IMR-90 (cell line): ENCODE measurements around the gene PPM1G. TPM values are rescaled to one million over a fixed set of nuclear protein-coding genes. Genes with fewer than 3 reads are reported as not detected.

Experiments
- ATAC-seq: fragments of 200-7000 bp; cut with Tn5 transposase; 2 replicates; pipeline ENCODE4 v1.9.1; 2020; ENCODE audit warnings: low read depth, mild to moderate bottlenecking, moderate library complexity
- BruUV-seq: library from RNA; stranded (reverse); fragments of 400-500 nt; replicated peaks from 2 replicates; lab custom pipeline; 2021; lab: Mats Ljungman, UMichigan
- CTCF ChIA-PET: fragments of 300-600 bp; formaldehyde crosslinking; extraction: SDS; loops from one replicate; lab custom pipeline; 2021; ENCODE audit warnings: antibody characterized with exemption; lab: Yijun Ruan, JAX
- POLR2A ChIA-PET: fragments of 300-600 bp; sonication (Branson Sonifier 250); formaldehyde crosslinking; loops from one replicate; lab custom pipeline; 2022; ENCODE audit warnings: antibody characterized with exemption; ENCODE audit not compliant: unreplicated experiment; lab: Charles Lee
- DNase-seq: peaks from one replicate; pipeline ENCODE4 v3.0.0; 2013
- H2AFZ ChIP-seq: replicated peaks from 2 replicates; pipeline ENCODE3; 2013; ENCODE audit warnings: low read length, mild to moderate bottlenecking; ENCODE audit not compliant: poor library complexity
- H2AK5ac ChIP-seq: 2 replicates; pipeline ENCODE4 v1.6.1; 2013; ENCODE audit warnings: low read depth, low read length, inconsistent platforms
- H2AK9ac ChIP-seq: replicated peaks from 2 replicates; pipeline ENCODE3; 2013; ENCODE audit warnings: mild to moderate bottlenecking, low read depth, low read length, moderate library complexity; ENCODE audit not compliant: poor library complexity
- H2BK120ac ChIP-seq: 2 replicates; pipeline ENCODE4 v1.6.1; 2013; ENCODE audit warnings: low read depth, low read length, inconsistent platforms
- H2BK15ac ChIP-seq: 3 replicates; pipeline ENCODE4 v1.6.1; 2013; ENCODE audit warnings: low read depth, low read length, inconsistent platforms
- H2BK20ac ChIP-seq: 2 replicates; pipeline ENCODE4 v1.6.1; 2013; ENCODE audit warnings: low read depth, mild to moderate bottlenecking, inconsistent platforms, low read length, moderate library complexity
- H2BK5ac ChIP-seq: 2 replicates; pipeline ENCODE4 v1.6.1; 2013; ENCODE audit warnings: mild to moderate bottlenecking, low read depth, low read length, inconsistent platforms; ENCODE audit not compliant: poor library complexity, severe bottlenecking
- H3K14ac ChIP-seq: replicated peaks from 2 replicates; pipeline ENCODE4 v1.6.1; 2013; ENCODE audit warnings: low read depth, low read length, inconsistent platforms
- H3K18ac ChIP-seq: 2 replicates; pipeline ENCODE4 v1.6.1; 2013; ENCODE audit warnings: low read depth, low read length, control low read depth
- H3K23ac ChIP-seq: 2 replicates; pipeline ENCODE4 v1.6.1; 2013; ENCODE audit warnings: low read depth, low read length, inconsistent platforms
- H3K27ac ChIP-seq: 2 replicates; pipeline ENCODE4 v1.5.1; 2013; ENCODE audit warnings: mild to moderate bottlenecking, control low read depth, low read length; ENCODE audit not compliant: insufficient read depth
- H3K27me3 ChIP-seq: 2 replicates; pipeline ENCODE4 v1.6.1; 2013; ENCODE audit warnings: low read length; ENCODE audit not compliant: control insufficient read depth, insufficient read depth
- H3K36me3 ChIP-seq: 2 replicates; pipeline ENCODE4 v1.6.1; 2013; ENCODE audit warnings: low read length, mixed read lengths; ENCODE audit not compliant: control insufficient read depth, insufficient read depth
- H3K4ac ChIP-seq: 2 replicates; pipeline ENCODE4 v1.6.1; 2013; ENCODE audit warnings: low read depth, low read length, inconsistent platforms
- H3K4me1 ChIP-seq: 2 replicates; pipeline ENCODE4 v1.6.1; 2013; ENCODE audit warnings: low read length, mixed read lengths; ENCODE audit not compliant: control insufficient read depth, insufficient read depth
- H3K4me2 ChIP-seq: 2 replicates; pipeline ENCODE4 v1.6.1; 2013; ENCODE audit warnings: low read depth, mild to moderate bottlenecking, control low read depth, low read length, moderate library complexity
- H3K4me3 ChIP-seq: 2 replicates; pipeline ENCODE4 v1.5.1; 2013; ENCODE audit warnings: low read depth, mild to moderate bottlenecking, control low read depth, low read length, moderate library complexity; ENCODE audit not compliant: insufficient read depth
- H3K56ac ChIP-seq: 2 replicates; pipeline ENCODE4 v1.6.1; 2013; ENCODE audit warnings: low read length, inconsistent platforms; ENCODE audit not compliant: insufficient read depth; ENCODE audit errors: extremely low read depth
- H3K79me1 ChIP-seq, 2 experiments: 2 replicates each; pipeline ENCODE4 v1.6.1; 2013; ENCODE audit warnings: low read length in 2 of 2, inconsistent platforms in 1 of 2, low read depth in 1 of 2
- H3K9ac ChIP-seq: 2 replicates; pipeline ENCODE4 v1.6.1; 2013; ENCODE audit warnings: low read depth, low read length, control low read depth
- H3K9me1 ChIP-seq: 2 replicates; pipeline ENCODE4 v1.6.1; 2013; ENCODE audit warnings: low read length, inconsistent platforms; ENCODE audit not compliant: insufficient read depth
- H3K9me3 ChIP-seq: 2 replicates; pipeline ENCODE4 v1.6.1; 2013; ENCODE audit warnings: low read length; ENCODE audit not compliant: control insufficient read depth, insufficient read depth
- H4K20me1 ChIP-seq: 2 replicates; pipeline ENCODE4 v1.6.1; 2013; ENCODE audit warnings: low read length, inconsistent platforms; ENCODE audit not compliant: insufficient read depth
- H4K5ac ChIP-seq: 2 replicates; pipeline ENCODE4 v1.6.1; 2013; ENCODE audit warnings: mild to moderate bottlenecking, low read depth, low read length, control low read depth
- H4K8ac ChIP-seq, 2 experiments: 2 replicates each; pipeline ENCODE4 v1.6.1; 2013; ENCODE audit warnings: low read depth in 2 of 2, low read length in 2 of 2, control low read depth in 1 of 2, inconsistent platforms in 1 of 2
- H4K91ac ChIP-seq: 2 replicates; pipeline ENCODE4 v1.6.1; 2013; ENCODE audit warnings: low read depth, low read length, inconsistent platforms; ENCODE audit not compliant: insufficient read depth
- CHD1 ChIP-seq: IDR thresholded peaks from 2 replicates; pipeline ENCODE4 v1.6.1; 2012; ENCODE audit warnings: low read depth, low read length, improper control_type of control experiment
- MAFK ChIP-seq: IDR thresholded peaks from 2 replicates; pipeline ENCODE4 v1.6.1; 2012; ENCODE audit warnings: low read depth, low read length, improper control_type of control experiment
- USF2 ChIP-seq: fragments of 150-350 bp; IDR thresholded peaks from 2 replicates; pipeline ENCODE4 v1.6.1; 2017; ENCODE audit warnings: mild to moderate bottlenecking, antibody characterized with exemption, low read length, low read depth
- WGBS, 2 experiments: methylation state at CpG; one replicate each; pipeline versions ENCODE4 v1.1.5 to v1.1.7; 2013; ENCODE audit warnings: missing lambda C conversion rate in 2 of 2; ENCODE audit not compliant: insufficient read length in 1 of 2; ENCODE audit errors: extremely low coverage in 2 of 2; 5-methylcytosine and 5-hydroxymethylcytosine counted together
- dilution Hi-C: fragments of 300-500 bp; cut with HindIII; formaldehyde crosslinking; loops from one replicate; pipeline ENCODE4 v1.14.3; 2018; ENCODE audit warnings: low sequenced_read_pairs; ENCODE audit not compliant: unreplicated experiment
- in situ Hi-C: fragments of 300-500 bp; cut with MboI; formaldehyde crosslinking; loops from 3 replicates; pipeline ENCODE4 v1.14.3; 2019; ENCODE audit warnings: low sequenced_read_pairs, inconsistent platforms, mixed read lengths
- intact Hi-C: fragments of 100-400 bp; cut with micrococcal nuclease; formaldehyde crosslinking; loops from 2 replicates; pipeline ENCODE4 v1.10.0; 2022
- polyA plus RNA-seq, 3 experiments: library from polyadenylated mRNA; depleted of rRNA; stranded (reverse); fragments of >200 nt; gene quantifications; 2 replicates each; pipeline ENCODE4 v1.2.3, GENCODE V29; 2012; ENCODE audit warnings: low replicate concordance in 1 of 3
- total RNA-seq: library from RNA; depleted of rRNA; stranded (reverse); fragments of >200 nt; gene quantifications from 2 replicates; pipeline ENCODE4 v1.2.3, GENCODE V29; 2012

PPM1G gene
- total and polyA plus RNA-seq, 2 of the 4 experiments (the other 2 are of a cell fraction), result 57.6 to 95.9 TPM

- TF ChIP-seq USF2, result no peak
These were observed 18.3 kb downstream of the PPM1G start (continued) for GRCh38 chr2:27390822-27391679.

- H3K79me1 ChIP-seq, result peaks cover 19 to 41% of the 10 kb centered on the region in 2 experiments
- peaks cover 10% of the 10 kb centered on the region; the same call in 1 of the 2 replicates for H4K20me1 ChIP-seq
- no peak overlapping the region for H3K4me2 ChIP-seq
- 0 out of 2 replicates have a peak, but pooled peaks have one; percentile 19 for TF ChIP-seq MAFK
- no peak for TF ChIP-seq CHD1
- H2BK15ac ChIP-seq, result no peak overlapping the region
- ChIA-PET POLR2A (no interaction called here), CTCF (no interaction called here)
- peak overlapping the region; percentile 80 for H2AK9ac ChIP-seq
- intact Hi-C loops (no loop called here), in situ Hi-C loops (no loop called here), dilution Hi-C loops (no loop called here)
- H3K9ac ChIP-seq, result no peak overlapping the region
- H3K23ac ChIP-seq, result no peak overlapping the region
- peaks cover 6% of the 10 kb centered on the region for H3K4me1 ChIP-seq
- WGBS, 2 experiments, result 86% methylated on average over 1 of the region's 10 CpGs; no CpG with 5 or more reads in 1 of the 2 experiments
- H2BK5ac ChIP-seq, result no peak overlapping the region
- no peak overlapping the region for H3K56ac ChIP-seq
- H3K4me3 ChIP-seq, result no peak overlapping the region
- H4K5ac ChIP-seq, result peak overlapping the region; percentile 96; the same call in 1 of the 2 replicates
- no peak overlapping the region for H2BK20ac ChIP-seq
- peak overlapping the region; percentile 96 to 97; a peak in 3 of 4 replicates for H4K8ac ChIP-seq
- H2AK5ac ChIP-seq, result peak overlapping the region; percentile 87; the same call in 1 of the 2 replicates
- no peak overlapping the region for H3K14ac ChIP-seq
- no peak overlapping the region for H2BK120ac ChIP-seq
- BruUV-seq, result TSS peak; percentile 86
- peaks cover 6% of the 10 kb centered on the region; the same call in 1 of the 2 replicates for H3K9me1 ChIP-seq
- no peak overlapping the region for H4K91ac ChIP-seq
- DNase-seq, result no peak
- H3K4ac ChIP-seq, result no peak overlapping the region; the same call in 1 of the 2 replicates
- peaks cover 53% of the 10 kb centered on the region for H3K36me3 ChIP-seq
- no peak overlapping the region for H3K27ac ChIP-seq
- no peaks in the 10 kb centered on the region for H3K27me3 ChIP-seq
- ATAC-seq, result no peak
- H2AFZ ChIP-seq, result peak overlapping the region; percentile 95
- H3K18ac ChIP-seq, result no peak overlapping the region
- no peaks in the 10 kb centered on the region for H3K9me3 ChIP-seq
These were observed 27.7 kb downstream of the PPM1G start for GRCh38 chr2:27381577-27382181.
